GM23248 (cell line): ENCODE data around the gene GRAMD1B. TPM values are rescaled to one million over a fixed set of nuclear protein-coding genes. Genes with fewer than 3 reads are reported as not detected.

Source experiments
- DNase-seq: peaks from one replicate; pipeline ENCODE4 v3.0.0-alpha.2; 2015
- H2AFZ ChIP-seq: fragments of 200-600 bp; sonication (generic); 2 replicates; pipeline ENCODE4 v1.6.1; 2016; ENCODE audit warnings: antibody characterized with exemption
- H3F3A ChIP-seq: fragments of 200-600 bp; sonication (generic); 2 replicates; pipeline ENCODE4 v1.6.1; 2016; ENCODE audit warnings: mild to moderate bottlenecking, antibody characterized with exemption, mixed run types; ENCODE audit not compliant: insufficient read depth
- H3K27ac ChIP-seq: fragments of 200-600 bp; sonication (generic); 2 replicates; pipeline ENCODE4 v1.5.1; 2016; ENCODE audit warnings: mild to moderate bottlenecking
- H3K27me3 ChIP-seq: fragments of 200-600 bp; sonication (generic); replicated peaks from 2 replicates; pipeline ENCODE4 v1.6.1; 2016; ENCODE audit warnings: mild to moderate bottlenecking; ENCODE audit not compliant: insufficient read depth
- H3K36me3 ChIP-seq: fragments of 200-600 bp; sonication (generic); 2 replicates; pipeline ENCODE4 v1.6.1; 2016; ENCODE audit warnings: low read depth, mild to moderate bottlenecking
- H3K4me1 ChIP-seq: fragments of 200-600 bp; sonication (generic); 2 replicates; pipeline ENCODE4 v1.6.1; 2016; ENCODE audit warnings: mild to moderate bottlenecking; ENCODE audit not compliant: insufficient read depth
- H3K4me2 ChIP-seq: fragments of 200-600 bp; sonication (generic); one replicate; pipeline ENCODE4 v1.6.1; 2016; ENCODE audit warnings: mild to moderate bottlenecking; ENCODE audit not compliant: unreplicated experiment
- H3K4me3 ChIP-seq: fragments of 200-600 bp; sonication (generic); 2 replicates; pipeline ENCODE4 v1.5.1; 2016; ENCODE audit warnings: mild to moderate bottlenecking
- H3K79me2 ChIP-seq: fragments of 200-600 bp; sonication (generic); 2 replicates; pipeline ENCODE4 v1.6.1; 2016; ENCODE audit warnings: mild to moderate bottlenecking; ENCODE audit not compliant: insufficient read depth
- H3K9ac ChIP-seq: fragments of 200-600 bp; sonication (generic); 2 replicates; pipeline ENCODE4 v1.6.1; 2016; ENCODE audit warnings: mild to moderate bottlenecking
- H3K9me2 ChIP-seq: fragments of 200-600 bp; sonication (generic); 2 replicates; pipeline ENCODE4 v1.6.1; 2016; ENCODE audit warnings: mixed run types, mild to moderate bottlenecking, moderate library complexity; ENCODE audit not compliant: insufficient read depth
- H3K9me3 ChIP-seq: fragments of 200-600 bp; sonication (generic); one replicate; pipeline ENCODE4 v1.6.1; 2017; ENCODE audit warnings: low read depth
- H4K20me1 ChIP-seq: fragments of 200-600 bp; sonication (generic); 2 replicates; pipeline ENCODE4 v1.6.0; 2016; ENCODE audit not compliant: insufficient read depth
- EZH2 ChIP-seq: fragments of 200-600 bp; sonication (generic); IDR thresholded peaks from 2 replicates; pipeline ENCODE4 v1.6.1; 2018; ENCODE audit warnings: antibody characterized with exemption, mild to moderate bottlenecking; ENCODE audit not compliant: insufficient read depth, poor library complexity, severe bottlenecking
- EZH2phosphoT487 ChIP-seq: fragments of 200-600 bp; sonication (generic); IDR thresholded peaks from 2 replicates; pipeline ENCODE4 v1.6.1; 2018; ENCODE audit warnings: antibody characterized with exemption, moderate library complexity, mild to moderate bottlenecking, low read depth; ENCODE audit not compliant: insufficient read depth
- WGBS, 2 experiments: methylation state at CpG; one replicate each; pipeline ENCODE4 v1.1.6; 2015 to 2017; ENCODE audit warnings: low lambda C conversion rate in 2 of 2, low coverage in 1 of 2; ENCODE audit errors: missing lambda C conversion rate in 2 of 2; 5-methylcytosine and 5-hydroxymethylcytosine counted together
- in situ Hi-C: fragments of 300-500 bp; cut with MboI; formaldehyde crosslinking; loops from 2 replicates; pipeline ENCODE4 v1.15.0; 2020
- polyA plus RNA-seq: library from polyadenylated mRNA; unstranded; fragments of >200 nt; fragmentation: Nextera tagmentation; extraction: Ambion mirVana; gene quantifications from 2 replicates; pipeline ENCODE4 v1.2.1, GENCODE V29; 2016
- total RNA-seq: library from RNA; depleted of rRNA; stranded (reverse); fragments of >200 nt; shearing (Covaris generic); gene quantifications from 2 replicates; pipeline ENCODE4 v1.2.3, GENCODE V29; 2014

GRAMD1B gene
- total and polyA plus RNA-seq, 2 experiments from 2014 or later = 4.1 to 14.8 TPM

- Histone ChIP-seq H4K20me1 (no peaks in the 10 kb centered on the region), H3K27ac (no peak overlapping the region), H3F3A (peaks cover 18% of the 10 kb centered on the region), H3K9me2 (no peaks in the 10 kb centered on the region), H3K27me3 (no peaks in the 10 kb centered on the region), H2AFZ (no peak overlapping the region), H3K36me3 (no peaks in the 10 kb centered on the region), H3K9me3 (no peaks in the 10 kb centered on the region), H3K79me2 (peaks cover 96% of the 10 kb centered on the region), H3K4me2 (no peak overlapping the region), H3K4me3 (no peak overlapping the region), H3K9ac (no peak overlapping the region), H3K4me1 (peaks cover 25% of the 10 kb centered on the region)
- no peak for DNase-seq
- in situ Hi-C loops = no loop called here
- 73 to 77% methylated on average over 4 of the region's 4 CpGs for WGBS, 2 experiments
- TF ChIP-seq EZH2 = no peak
Observed at GRCh38 chr11:123439616-123440015, 9.5 kb downstream of the GRAMD1B start.

- H3K36me3 ChIP-seq = no peaks in the 10 kb centered on the region
- 95 to 99% methylated on average over 5 of the region's 5 CpGs for WGBS, 2 experiments
- no peak overlapping the region for H2AFZ ChIP-seq
- no peak overlapping the region for H3K27ac ChIP-seq
- peaks cover 25% of the 10 kb centered on the region for H3K4me1 ChIP-seq
- no peak overlapping the region for H3K9ac ChIP-seq
- TF ChIP-seq EZH2phosphoT487 (no peak), EZH2 (no peak)
- in situ Hi-C loops = no loop called here
- H4K20me1 ChIP-seq = no peaks in the 10 kb centered on the region
- H3K9me3 ChIP-seq = no peaks in the 10 kb centered on the region
- no peak overlapping the region for H3K4me2 ChIP-seq
- H3K79me2 ChIP-seq = peaks cover 89% of the 10 kb centered on the region
- H3F3A ChIP-seq = peaks cover 18% of the 10 kb centered on the region
- DNase-seq = no peak
- H3K9me2 ChIP-seq = no peaks in the 10 kb centered on the region
- no peak overlapping the region for H3K4me3 ChIP-seq
- no peaks in the 10 kb centered on the region for H3K27me3 ChIP-seq
Observed at GRCh38 chr11:123441161-123441560, 11.1 kb downstream of the GRAMD1B start.

DNA sequence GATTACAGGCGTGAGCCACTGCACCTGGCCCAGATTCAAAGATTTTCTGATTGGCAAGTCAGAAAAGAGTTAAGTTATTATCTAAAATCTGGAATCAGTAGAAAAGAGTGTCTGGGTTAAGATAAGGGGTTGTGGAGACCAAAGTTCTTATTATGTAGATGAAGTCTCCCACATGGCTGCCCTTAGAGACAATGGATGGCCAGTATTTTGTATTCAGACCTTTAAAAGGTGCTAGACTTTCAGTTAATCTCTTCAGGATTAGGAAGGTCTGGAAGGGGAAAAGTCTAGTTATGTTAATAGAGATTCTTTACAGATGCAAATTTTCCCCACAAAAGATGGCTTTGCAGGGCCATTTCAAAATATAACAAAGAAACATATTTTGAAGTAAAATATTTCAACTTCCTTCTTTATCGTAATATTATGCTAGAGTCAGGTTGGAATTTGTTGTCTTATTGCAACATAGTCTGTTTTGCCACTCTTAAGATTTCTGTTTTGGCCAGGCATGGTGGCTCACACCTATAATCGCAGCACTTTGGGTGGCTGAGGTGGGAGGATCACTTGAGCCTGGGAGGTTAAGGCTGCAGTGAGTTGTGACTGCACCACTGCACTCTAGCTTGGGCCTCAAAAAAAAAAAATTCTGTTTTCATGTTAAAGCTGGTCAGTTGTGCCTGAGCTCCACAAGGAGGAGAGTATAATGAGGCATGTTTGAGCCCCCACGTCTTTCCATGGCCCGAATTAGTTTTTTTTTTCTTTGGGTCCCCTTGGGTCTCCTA lies 14.0 kb downstream of the GRAMD1B start:
- no peak for DNase-seq
- no peaks in the 10 kb centered on the region for H3K9me2 ChIP-seq

GRCh38 chr11:123448823-123449222 lies 18.8 kb downstream of the GRAMD1B start:
- no peak overlapping the region for H3K9ac ChIP-seq
- no peaks in the 10 kb centered on the region for H4K20me1 ChIP-seq
- peaks cover 23% of the 10 kb centered on the region for H3K4me1 ChIP-seq
- no peaks in the 10 kb centered on the region for H3K9me3 ChIP-seq
- H3K9me2 ChIP-seq = no peaks in the 10 kb centered on the region
- peaks cover 10% of the 10 kb centered on the region for H3F3A ChIP-seq
- no peaks in the 10 kb centered on the region for H3K36me3 ChIP-seq
- no peak overlapping the region for H3K27ac ChIP-seq
- WGBS, 2 experiments = 96 to 98% methylated on average over 8 of the region's 8 CpGs
- TF ChIP-seq EZH2 (no peak), EZH2phosphoT487 (no peak)
- no peak overlapping the region for H3K4me3 ChIP-seq
- DNase-seq = no peak
- H3K79me2 ChIP-seq = peaks cover 83% of the 10 kb centered on the region
- no peaks in the 10 kb centered on the region for H3K27me3 ChIP-seq
- in situ Hi-C loops = no loop called here
- H2AFZ ChIP-seq = no peak overlapping the region
- no peak overlapping the region for H3K4me2 ChIP-seq

More for the DNA sequence above, 14.0 kb downstream of the GRAMD1B start:
- in situ Hi-C loops = no loop called here
- peaks cover 5% of the 10 kb centered on the region for H3K4me1 ChIP-seq
- no peak overlapping the region for H2AFZ ChIP-seq
- H3K36me3 ChIP-seq = no peaks in the 10 kb centered on the region
- no peaks in the 10 kb centered on the region for H4K20me1 ChIP-seq
- H3K9ac ChIP-seq = no peak overlapping the region
- TF ChIP-seq EZH2phosphoT487 (no peak), EZH2 (no peak)
- no peak overlapping the region for H3K4me2 ChIP-seq
- peaks cover 92% of the 10 kb centered on the region for H3K79me2 ChIP-seq
- WGBS, 2 experiments = 95 to 98% methylated on average over 5 of the region's 5 CpGs
- H3K27ac ChIP-seq = no peak overlapping the region
- no peaks in the 10 kb centered on the region for H3F3A ChIP-seq
- H3K4me3 ChIP-seq = no peak overlapping the region
- no peaks in the 10 kb centered on the region for H3K9me3 ChIP-seq
- H3K27me3 ChIP-seq = no peaks in the 10 kb centered on the region

DNA sequence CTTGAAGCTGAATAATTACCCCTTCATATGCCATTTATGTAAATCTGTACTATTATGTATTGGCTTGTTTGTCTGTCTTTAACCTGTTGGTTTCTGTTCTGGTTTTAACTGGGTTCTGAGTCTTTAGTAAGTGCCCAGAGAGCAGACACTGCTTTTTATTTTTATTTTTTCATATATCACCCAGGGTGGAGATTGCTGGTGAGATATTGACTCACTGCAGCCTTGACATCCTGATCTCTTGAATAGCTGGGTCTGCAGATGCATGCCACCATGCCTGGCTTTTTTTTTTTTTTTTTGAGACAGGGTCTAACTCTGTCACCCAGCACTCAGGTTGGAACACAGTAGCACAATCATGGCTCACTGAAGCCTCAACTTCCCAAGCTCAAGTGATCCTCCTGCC lies 19.4 kb downstream of the GRAMD1B start:
- in situ Hi-C loops = no loop called here
- Histone ChIP-seq H3K79me2 (peaks cover 78% of the 10 kb centered on the region), H3K4me2 (no peak overlapping the region)

More for the DNA sequence above, 19.4 kb downstream of the GRAMD1B start:
- Histone ChIP-seq H2AFZ (no peak overlapping the region), H4K20me1 (no peaks in the 10 kb centered on the region), H3K27ac (no peak overlapping the region), H3K36me3 (no peaks in the 10 kb centered on the region), H3F3A (peaks cover 16% of the 10 kb centered on the region), H3K9me2 (no peaks in the 10 kb centered on the region), H3K27me3 (no peaks in the 10 kb centered on the region), H3K4me1 (peaks cover 29% of the 10 kb centered on the region), H3K4me3 (no peak overlapping the region), H3K9me3 (no peaks in the 10 kb centered on the region), H3K9ac (no peak overlapping the region)
- no peak for DNase-seq
- no peak for TF ChIP-seq EZH2phosphoT487
- no peak for TF ChIP-seq EZH2
